Fibroblast of mammary gland (primary cell): ENCODE measurements around the gene DNAH10.

Experiments
- DNase-seq: peaks from one replicate; pipeline ENCODE4 v3.0.0-alpha.2; 2010; ENCODE audit warnings: low read depth
- H3K4me3 ChIP-seq: 2 replicates; pipeline ENCODE4 v1.5.1; 2011; ENCODE audit warnings: low read depth, mild to moderate bottlenecking, low read length, moderate library complexity; ENCODE audit not compliant: control insufficient read depth
- TF ChIP-seq, protein P1 (sequence below): conservative IDR thresholded peaks from 2 replicates; pipeline ENCODE4 v1.5.1; 2011; ENCODE audit warnings: low read depth, low read length, inconsistent platforms; ENCODE audit not compliant: control insufficient read depth, insufficient read depth

The DNAH10 gene

DNA sequence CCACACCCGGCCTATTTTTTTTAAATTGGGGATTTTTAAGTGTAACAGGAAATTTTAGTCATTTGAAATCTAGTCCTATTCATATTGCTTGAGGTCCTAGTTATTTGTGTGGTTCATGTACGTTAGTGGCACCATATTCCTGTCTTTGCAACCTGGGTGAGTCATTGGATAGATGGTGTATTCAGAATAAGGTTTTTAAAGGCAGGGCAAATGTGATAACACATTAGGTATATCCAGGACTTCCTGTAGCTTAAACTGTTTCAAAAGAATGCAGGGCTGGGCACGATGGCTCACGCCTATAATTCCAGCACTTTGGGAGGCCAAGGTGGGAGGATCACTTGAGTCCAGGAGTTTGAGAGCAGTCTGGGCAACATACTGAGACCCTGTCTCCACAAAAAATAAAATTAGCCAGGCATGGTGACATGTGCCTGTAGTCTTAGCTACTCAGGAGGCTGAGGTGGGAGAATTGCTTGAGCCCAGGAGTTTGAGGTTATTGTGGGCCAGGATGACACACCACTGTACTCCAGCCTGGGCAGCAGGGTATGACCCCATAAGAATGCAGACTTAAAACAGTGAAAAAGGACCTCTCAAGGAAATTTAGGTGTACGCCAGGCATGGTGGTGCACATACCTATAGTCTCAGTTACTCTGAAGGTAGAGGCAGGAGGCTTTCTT is 41.8 kb upstream of the DNAH10 start:
- TF ChIP-seq, protein P1, sequence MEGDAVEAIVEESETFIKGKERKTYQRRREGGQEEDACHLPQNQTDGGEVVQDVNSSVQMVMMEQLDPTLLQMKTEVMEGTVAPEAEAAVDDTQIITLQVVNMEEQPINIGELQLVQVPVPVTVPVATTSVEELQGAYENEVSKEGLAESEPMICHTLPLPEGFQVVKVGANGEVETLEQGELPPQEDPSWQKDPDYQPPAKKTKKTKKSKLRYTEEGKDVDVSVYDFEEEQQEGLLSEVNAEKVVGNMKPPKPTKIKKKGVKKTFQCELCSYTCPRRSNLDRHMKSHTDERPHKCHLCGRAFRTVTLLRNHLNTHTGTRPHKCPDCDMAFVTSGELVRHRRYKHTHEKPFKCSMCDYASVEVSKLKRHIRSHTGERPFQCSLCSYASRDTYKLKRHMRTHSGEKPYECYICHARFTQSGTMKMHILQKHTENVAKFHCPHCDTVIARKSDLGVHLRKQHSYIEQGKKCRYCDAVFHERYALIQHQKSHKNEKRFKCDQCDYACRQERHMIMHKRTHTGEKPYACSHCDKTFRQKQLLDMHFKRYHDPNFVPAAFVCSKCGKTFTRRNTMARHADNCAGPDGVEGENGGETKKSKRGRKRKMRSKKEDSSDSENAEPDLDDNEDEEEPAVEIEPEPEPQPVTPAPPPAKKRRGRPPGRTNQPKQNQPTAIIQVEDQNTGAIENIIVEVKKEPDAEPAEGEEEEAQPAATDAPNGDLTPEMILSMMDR: no peak
- no peak for DNase-seq
- no peak overlapping the region for H3K4me3 ChIP-seq

DNA sequence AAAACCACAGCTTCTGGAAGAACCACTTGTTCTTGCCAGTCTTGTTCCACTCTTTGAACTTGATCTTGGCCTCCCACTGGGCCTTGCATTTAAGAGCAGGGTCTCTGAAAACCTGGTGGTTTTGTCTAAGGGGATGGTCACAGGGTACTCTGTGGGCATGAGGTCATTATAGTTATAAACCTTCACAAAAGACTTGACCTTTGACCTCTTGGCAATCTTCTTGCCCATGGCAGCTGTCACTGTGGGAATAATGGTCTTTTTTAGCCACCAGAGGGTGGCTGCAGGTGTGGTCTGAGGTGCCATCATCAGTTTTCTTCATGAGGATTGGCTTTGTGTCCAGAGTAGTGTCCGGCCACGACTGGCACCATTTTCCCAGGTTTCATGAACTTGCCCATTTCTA is 40.9 kb upstream of the DNAH10 start:
- no peak overlapping the region for H3K4me3 ChIP-seq
- no peak for DNase-seq
- TF ChIP-seq, protein P1: no peak

DNA sequence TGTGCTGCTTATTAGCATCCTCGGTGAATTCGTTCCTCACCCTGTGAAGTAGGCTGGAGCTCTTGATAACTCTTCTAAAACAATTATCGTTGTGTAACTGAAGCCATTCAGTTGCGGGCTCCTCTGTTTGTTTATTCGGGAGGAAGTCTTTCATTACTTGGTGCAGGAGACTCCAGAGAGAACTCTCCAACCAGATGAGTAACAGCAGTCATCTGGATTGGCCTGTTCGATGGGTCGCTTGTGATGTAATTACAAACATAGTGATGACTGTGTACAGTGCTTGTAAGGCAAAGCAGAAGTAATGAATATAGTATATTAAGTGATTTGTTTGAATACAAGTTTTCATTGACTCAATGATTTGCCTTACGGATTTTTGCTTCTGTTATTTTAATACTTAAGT is 39.1 kb upstream of the DNAH10 start:
- no peak overlapping the region for H3K4me3 ChIP-seq
- TF ChIP-seq, protein P1: no peak
- DNase-seq: no peak

DNA sequence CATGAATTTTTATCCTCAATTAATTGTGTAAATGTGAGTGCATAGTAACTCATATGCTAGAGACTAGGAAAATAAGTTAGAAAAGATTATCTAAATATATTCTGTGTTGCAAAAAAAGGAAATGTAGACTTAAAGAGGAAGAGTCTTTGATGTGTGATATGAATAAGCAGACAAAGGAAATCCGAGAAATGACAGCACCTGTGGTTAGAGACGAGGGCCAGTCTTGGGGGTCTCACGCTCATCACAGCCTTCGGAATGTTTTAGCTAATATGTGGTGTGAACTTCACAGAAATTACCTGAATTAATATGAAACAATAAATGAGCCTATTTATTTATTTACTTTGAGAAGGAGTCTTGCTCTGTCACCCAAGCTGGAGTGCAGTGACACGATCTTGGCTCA is 38.3 kb upstream of the DNAH10 start:
- H3K4me3 ChIP-seq: no peak overlapping the region
- DNase-seq: no peak

DNA sequence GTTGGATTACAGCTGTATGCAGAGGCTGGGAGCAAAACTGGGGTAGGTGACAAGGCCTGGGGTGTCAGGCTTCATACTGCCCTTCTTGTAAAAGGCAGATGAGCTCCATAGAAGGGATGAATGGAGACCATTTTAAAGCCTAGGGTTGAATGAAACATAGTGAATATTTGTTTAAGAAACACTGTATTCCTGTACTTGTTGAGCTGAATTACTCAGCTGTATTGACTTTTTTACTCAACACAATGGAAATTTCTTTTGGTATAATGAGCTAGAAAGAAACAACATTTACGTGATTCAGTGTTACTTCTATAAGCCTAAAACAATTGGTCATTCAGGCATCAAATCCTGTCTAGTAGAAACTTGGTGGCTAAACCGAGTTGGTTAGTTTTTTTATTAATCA is 35.9 kb upstream of the DNAH10 start:
- DNase-seq: no peak
- no peak overlapping the region for H3K4me3 ChIP-seq
- TF ChIP-seq, protein P1: no peak

More for the DNA sequence above, 38.3 kb upstream of the DNAH10 start:
- TF ChIP-seq, protein P1: no peak

DNA sequence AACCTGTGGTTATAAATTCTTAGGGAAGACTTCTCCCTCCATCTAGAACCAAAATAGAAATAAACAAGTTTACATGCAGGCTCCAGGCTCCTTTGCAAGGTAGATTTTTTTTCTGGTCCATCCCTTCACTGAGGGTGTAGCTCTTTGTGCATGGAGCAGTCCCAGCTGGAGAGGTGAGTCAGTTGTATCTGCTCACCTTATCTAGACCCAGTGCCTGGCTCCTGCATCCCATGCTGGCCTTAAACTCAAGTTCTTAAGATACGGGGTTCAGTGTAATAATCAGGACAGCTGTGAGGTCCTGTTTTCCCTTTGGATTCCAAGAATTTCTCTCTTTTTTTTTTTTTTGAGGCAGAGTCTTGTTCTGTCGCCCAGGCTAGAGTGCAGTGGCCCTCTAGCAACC is 35.1 kb upstream of the DNAH10 start:
- no peak overlapping the region for H3K4me3 ChIP-seq
- TF ChIP-seq, protein P1: no peak
- DNase-seq: no peak

DNA sequence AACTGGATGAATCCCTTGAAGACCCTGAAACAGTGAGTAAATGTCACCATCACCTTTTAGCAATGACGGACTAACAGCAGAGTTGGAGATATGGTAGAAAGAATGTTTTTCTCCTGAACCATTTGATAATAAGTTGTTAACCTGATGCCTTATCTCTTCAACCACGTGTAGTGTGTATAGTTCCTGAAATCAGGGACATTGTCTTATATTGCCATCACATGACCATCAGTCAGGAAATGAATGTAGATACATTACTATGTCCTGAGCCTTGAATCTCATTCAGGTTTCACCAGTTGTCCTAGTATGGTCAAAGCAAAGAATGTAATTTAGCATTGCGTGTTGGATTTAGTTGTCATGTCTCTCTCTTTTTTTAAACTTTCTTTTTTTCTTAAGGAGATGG is 34.2 kb upstream of the DNAH10 start:
- TF ChIP-seq, protein P1: no peak
- H3K4me3 ChIP-seq: no peak overlapping the region
- DNase-seq: no peak
